ENCODE results near the gene CIAO3. TPM values are rescaled to one million over a fixed set of nuclear protein-coding genes. Genes with fewer than 3 reads are reported as not detected.
"Not testable (repeated sequence)": the region's sequence is repeated elsewhere in the genome, so short reads cannot be mapped to it uniquely, and the experiment has no call there.

Gene CIAO3
- total RNA-seq, 4 donors from 2014 or later = 73.4 to 164 (median 117) TPM

- H3K36me3 ChIP-seq = no peaks in the 10 kb centered on the region
- no peaks in the 10 kb centered on the region for H3K9me3 ChIP-seq
- no peak for DNase-seq
- H3K4me1 ChIP-seq = no peaks in the 10 kb centered on the region
- no peak within 1 kb of the TSS for H3K27ac ChIP-seq
- H3K27me3 ChIP-seq = no peaks in the 10 kb centered on the region
- TF ChIP-seq POLR2A (IDR thresholded peaks at IDR 0.05) (no peak), CTCF (IDR thresholded peaks at IDR 0.05) (no peak)
- H3K4me3 ChIP-seq = no peak within 1 kb of the TSS
These were observed 19.9 kb upstream of the CIAO3 start, which contains the start of gene MSLN for GRCh38 chr16:760545-761343. Gene MSLN, plus strand, starts transcription at chr16:760734. Its CDS starts 1,947 bp downstream, at chr16:762681.

- Histone ChIP-seq H3K36me3 (no peaks in the 10 kb centered on the region), H3K9me3 (no peaks in the 10 kb centered on the region), H3K27me3 (no peaks in the 10 kb centered on the region), H3K4me3 (no peak overlapping the region), H3K27ac (no peak overlapping the region), H3K4me1 (no peaks in the 10 kb centered on the region)
- no peak for DNase-seq
- TF ChIP-seq POLR2A (IDR thresholded peaks at IDR 0.05) (no peak), CTCF (IDR thresholded peaks at IDR 0.05) (no peak)
These were observed 19.3 kb upstream of the CIAO3 start for GRCh38 chr16:760065-760464.

GRCh38 chr16:759110-759910 lies 18.5 kb upstream of the CIAO3 start:
- TF ChIP-seq POLR2A (IDR thresholded peaks at IDR 0.05) (no peak), CTCF (IDR thresholded peaks at IDR 0.05) (no peak)
- no peaks in the 10 kb centered on the region for H3K27me3 ChIP-seq
- H3K27ac ChIP-seq = no peak overlapping the region
- DNase-seq = no peak
- H3K4me1 ChIP-seq = no peaks in the 10 kb centered on the region
- no peaks in the 10 kb centered on the region for H3K36me3 ChIP-seq
- no peaks in the 10 kb centered on the region for H3K9me3 ChIP-seq
- H3K4me3 ChIP-seq = no peak overlapping the region

- Histone ChIP-seq H3K36me3 (no peaks in the 10 kb centered on the region), H3K27me3 (no peaks in the 10 kb centered on the region), H3K9me3 (no peaks in the 10 kb centered on the region), H3K4me3 (no peak overlapping the region), H3K4me1 (no peaks in the 10 kb centered on the region), H3K27ac (no peak overlapping the region)
- TF ChIP-seq POLR2A (IDR thresholded peaks at IDR 0.05) = no peak
- no peak for TF ChIP-seq CTCF (IDR thresholded peaks at IDR 0.05)
- no peak for DNase-seq
These were observed 15.6 kb upstream of the CIAO3 start for GRCh38 chr16:756428-756827.

GRCh38 chr16:754656-755055 lies 13.9 kb upstream of the CIAO3 start:
- H3K27me3 ChIP-seq = no peaks in the 10 kb centered on the region
- no peak for DNase-seq
- no peaks in the 10 kb centered on the region for H3K36me3 ChIP-seq
- no peak overlapping the region for H3K4me3 ChIP-seq
- no peaks in the 10 kb centered on the region for H3K4me1 ChIP-seq
- no peaks in the 10 kb centered on the region for H3K9me3 ChIP-seq
- TF ChIP-seq POLR2A (IDR thresholded peaks at IDR 0.05) (no peak), CTCF (IDR thresholded peaks at IDR 0.05) (no peak)
- H3K27ac ChIP-seq = no peak overlapping the region

GRCh38 chr16:754121-754607 lies 13.4 kb upstream of the CIAO3 start:
- not testable (repeated sequence) for H3K27me3 ChIP-seq, H3K36me3 ChIP-seq, H3K4me1 ChIP-seq, H3K9me3 ChIP-seq, H3K4me3 ChIP-seq, DNase-seq, H3K27ac ChIP-seq
